Liver (tissue), 3 donors: ENCODE results near the gene ACTL10.
"Not testable (repeated sequence)": the region's sequence is repeated elsewhere in the genome, so short reads cannot be mapped to it uniquely, and the experiment has no call there.

Experiments used
- CTCF ChIP-seq: fragments of 150-350 bp; IDR thresholded peaks from 2 replicates; pipeline ENCODE4 v1.5.1; 2017; ENCODE audit warnings: improper control_type of control experiment, low read depth, low read length; ENCODE audit not compliant: missing input control
- JUND ChIP-seq, 2 donors: IDR thresholded peaks; 2 replicates each; pipeline ENCODE4 v1.6.1; 2016; ENCODE audit warnings: antibody characterized with exemption in 2 of 2
- MAX ChIP-seq: IDR thresholded peaks from 2 replicates; pipeline ENCODE4 v1.6.1; 2016; ENCODE audit warnings: antibody characterized with exemption
- RAD21 ChIP-seq, 2 donors: IDR thresholded peaks; 2 replicates each; pipeline ENCODE4 v1.6.1; 2016; ENCODE audit warnings: antibody characterized with exemption in 2 of 2, mild to moderate bottlenecking in 2 of 2
- REST ChIP-seq: IDR thresholded peaks from 2 replicates; pipeline ENCODE4 v1.6.1; 2016; ENCODE audit warnings: antibody characterized with exemption, mild to moderate bottlenecking
- SP1 ChIP-seq: IDR thresholded peaks from 2 replicates; pipeline ENCODE4 v1.6.1; 2018; ENCODE audit warnings: antibody characterized with exemption, mild to moderate bottlenecking
- TAF1 ChIP-seq: conservative IDR thresholded peaks from 2 replicates; pipeline ENCODE4 v1.6.1; 2016; ENCODE audit warnings: antibody characterized with exemption, mild to moderate bottlenecking
- YY1 ChIP-seq: IDR thresholded peaks from 2 replicates; pipeline ENCODE4 v1.6.1; 2016; ENCODE audit warnings: antibody characterized with exemption, mild to moderate bottlenecking
- donor health status: healthy.
- donor health status: healthy.

GRCh38 chr20:33698966-33699365, 32.2 kb downstream of the ACTL10 start:
- not testable (repeated sequence) for TF ChIP-seq CTCF; JUND (IDR thresholded peaks at IDR 0.05); RAD21 (IDR thresholded peaks at IDR 0.05); TAF1; YY1; SP1; MAX; REST
